ENCODE data around the gene FAM107B.
"Not testable (repeated sequence)": the region's sequence is repeated elsewhere in the genome, so short reads cannot be mapped to it uniquely, and the experiment has no call there.

FAM107B gene

GRCh38 chr10:14664345-14664744 is 110.4 kb downstream of the FAM107B start:
- no peak for DNase-seq (ENCODE audit: low read depth in 2 of 2)

GRCh38 chr10:14661818-14662217 is 112.9 kb downstream of the FAM107B start:
- no peak for DNase-seq (ENCODE audit: low read depth in 2 of 2)

GRCh38 chr10:14660831-14661230 is 113.9 kb downstream of the FAM107B start:
- no peak for DNase-seq (ENCODE audit: low read depth in 2 of 2)

GRCh38 chr10:14659626-14660196 is 115.0 kb downstream of the FAM107B start:
- peak in 1 of 2 donors; percentile 23 for DNase-seq (ENCODE audit: low read depth in 2 of 2)

GRCh38 chr10:14659137-14659536 is 115.6 kb downstream of the FAM107B start:
- not testable (repeated sequence) for DNase-seq (ENCODE audit: low read depth in 2 of 2)

GRCh38 chr10:14658331-14659127 is 116.2 kb downstream of the FAM107B start:
- DNase-seq (ENCODE audit: low read depth in 2 of 2), result no peak

- no peak for DNase-seq (ENCODE audit: low read depth in 2 of 2)
These were observed 118.5 kb downstream of the FAM107B start for GRCh38 chr10:14656052-14656730.

- no peak for DNase-seq (ENCODE audit: low read depth in 2 of 2)
These were observed 119.8 kb downstream of the FAM107B start for GRCh38 chr10:14654821-14655382.

GRCh38 chr10:14653271-14654161 is 121.2 kb downstream of the FAM107B start:
- DNase-seq (ENCODE audit: low read depth in 2 of 2), result no peak

GRCh38 chr10:14652816-14653215 is 121.9 kb downstream of the FAM107B start:
- no peak for DNase-seq (ENCODE audit: low read depth in 2 of 2)

GRCh38 chr10:14652067-14652466 is 122.6 kb downstream of the FAM107B start:
- no peak for DNase-seq (ENCODE audit: low read depth in 2 of 2)

- no peak for DNase-seq (ENCODE audit: low read depth in 2 of 2)
These were observed 125.0 kb downstream of the FAM107B start for GRCh38 chr10:14649739-14650138.

- DNase-seq (ENCODE audit: low read depth in 2 of 2), result no peak
These were observed 125.8 kb downstream of the FAM107B start for GRCh38 chr10:14648946-14649345.

GRCh38 chr10:14648005-14648765 is 126.5 kb downstream of the FAM107B start:
- DNase-seq (ENCODE audit: low read depth in 2 of 2), result peak; percentile 19 to 46

- no peak for DNase-seq (ENCODE audit: low read depth in 2 of 2)
These were observed 129.3 kb downstream of the FAM107B start for GRCh38 chr10:14645239-14645960.

GRCh38 chr10:14639637-14640036 is 135.1 kb downstream of the FAM107B start:
- no peak for DNase-seq (ENCODE audit: low read depth in 2 of 2)

- DNase-seq (ENCODE audit: low read depth in 2 of 2), result no peak
These were observed 139.5 kb downstream of the FAM107B start for GRCh38 chr10:14635043-14635710.

GRCh38 chr10:14634572-14634971 is 140.1 kb downstream of the FAM107B start:
- DNase-seq (ENCODE audit: low read depth in 2 of 2), result not testable (repeated sequence)

GRCh38 chr10:14625765-14626525 is 148.8 kb downstream of the FAM107B start:
- DNase-seq (ENCODE audit: low read depth in 2 of 2), result no peak

All from stimulated activated CD4-positive, alpha-beta T cell treated with anti-CD3 and anti-CD28 coated beads, Interleukin-1b, Interleukin-23, amount 100 ng/mL, for 1 hour (primary cell).